K562 (cell line): ENCODE measurements around the gene SENP7. TPM values are rescaled to one million over a fixed set of nuclear protein-coding genes. Genes with fewer than 3 reads are reported as not detected.
A peak's percentile ranks its signal among the peaks of the same experiment; 100 is the strongest.

Experiments used
- BCL6 ChIP-seq: fragments of 250-450 bp; sonication (Bioruptor Pico); IDR thresholded peaks from 2 replicates; pipeline ENCODE4 v1.4.0; 2020
- C11orf30 ChIP-seq: fragments of 450-650 bp; IDR thresholded peaks from 2 replicates; pipeline ENCODE4 v1.6.1; 2016; ENCODE audit warnings: low read depth, mild to moderate bottlenecking
- CBFA2T2 ChIP-seq: fragments of 450-650 bp; conservative IDR thresholded peaks from 2 replicates; pipeline ENCODE4 v1.6.1; 2017; ENCODE audit warnings: mild to moderate bottlenecking
- CEBPB ChIP-seq: fragments of 450-650 bp; IDR thresholded peaks from 2 replicates; pipeline ENCODE4 v1.6.1; 2016; ENCODE audit warnings: missing genetic modification characterization, missing compliant biosample characterization
- CREM ChIP-seq: IDR thresholded peaks from 2 replicates; pipeline ENCODE4 v1.6.1; 2014; ENCODE audit warnings: antibody characterized with exemption, low read depth
- FOXJ3 ChIP-seq: sonication (generic); formaldehyde crosslinking; IDR thresholded peaks from 2 replicates; pipeline ENCODE4 v1.4.0; 2020; ENCODE audit warnings: mild to moderate bottlenecking, missing genetic modification reagents
- HMG20A ChIP-seq: fragments of 450-650 bp; formaldehyde crosslinking; conservative IDR thresholded peaks from 2 replicates; pipeline ENCODE4 v1.4.0; 2020; ENCODE audit warnings: mild to moderate bottlenecking, mixed read lengths
- MAFK ChIP-seq: IDR thresholded peaks from 2 replicates; pipeline ENCODE4 v1.6.1; 2011; ENCODE audit warnings: low read length, improper control_type of control experiment
- MTA2 ChIP-seq: fragments of 450-650 bp; IDR thresholded peaks from 2 replicates; pipeline ENCODE4 v1.6.1; 2016; ENCODE audit warnings: low read depth
- NONO ChIP-seq, 2 experiments: fragments of 200-400 bp in 1 of 2; fragments of 450-650 bp in 1 of 2; formaldehyde crosslinking in 1 of 2; IDR thresholded peaks; 2 replicates each; pipeline ENCODE4 v1.6.1; 2017; ENCODE audit warnings: low read depth in 2 of 2, mild to moderate bottlenecking in 2 of 2, moderate library complexity in 2 of 2, low read length in 1 of 2
- PKNOX1 ChIP-seq: fragments of 450-650 bp; IDR thresholded peaks from 2 replicates; pipeline ENCODE4 v1.6.1; 2016
- PML ChIP-seq: IDR thresholded peaks from 2 replicates; pipeline ENCODE4 v1.6.1; 2012; ENCODE audit warnings: low read length, inconsistent platforms
- POLR2AphosphoS5 ChIP-seq: IDR thresholded peaks from 2 replicates; pipeline ENCODE4 v1.6.1; 2011; ENCODE audit warnings: mild to moderate bottlenecking, low read depth, low read length, moderate library complexity; ENCODE audit not compliant: control insufficient read depth, insufficient read depth
- RHOXF2B ChIP-seq: fragments of 250-450 bp; sonication (Bioruptor Pico); conservative IDR thresholded peaks from 2 replicates; pipeline ENCODE4 v1.5.1; 2021
- RREB1 ChIP-seq: fragments of 250-450 bp; sonication (Bioruptor Pico); IDR thresholded peaks from 2 replicates; pipeline ENCODE4 v1.4.0; 2020
- SIRT6 ChIP-seq: IDR thresholded peaks from one replicate; pipeline ENCODE4 v1.6.1; 2012; ENCODE audit warnings: low read depth, mild to moderate bottlenecking, control low read depth, inconsistent platforms, low read length, moderate library complexity
- SNIP1 ChIP-seq: fragments of 450-650 bp; IDR thresholded peaks from 2 replicates; pipeline ENCODE4 v1.7.1; 2017; ENCODE audit warnings: low read depth, mild to moderate bottlenecking
- SOX6 ChIP-seq: fragments of 450-650 bp; IDR thresholded peaks from 2 replicates; pipeline ENCODE4 v1.6.1; 2014; ENCODE audit warnings: mild to moderate bottlenecking
- TCF3 ChIP-seq: sonication (generic); formaldehyde crosslinking; IDR thresholded peaks from 2 replicates; pipeline ENCODE4 v1.4.0; 2020; ENCODE audit warnings: mild to moderate bottlenecking, missing genetic modification reagents
- TEAD4 ChIP-seq, 2 experiments: sonication (generic) in 1 of 2; formaldehyde crosslinking in 1 of 2; IDR thresholded peaks; 2 replicates each; pipeline versions ENCODE4 v1.6.1 to v1.8.0; 2012 to 2022; ENCODE audit warnings: borderline replicate concordance in 1 of 2, inconsistent platforms in 1 of 2, low read length in 1 of 2, mild to moderate bottlenecking in 1 of 2, missing genetic modification reagents in 1 of 2
- TRIM24 ChIP-seq, 2 experiments: fragments of 450-650 bp; IDR thresholded peaks; 2 replicates each; pipeline ENCODE4 v1.6.1; 2016
- ZNF24 ChIP-seq: fragments of 450-650 bp; IDR thresholded peaks from 2 replicates; pipeline ENCODE4 v1.6.1; 2016
- ZNF316 ChIP-seq: fragments of 450-650 bp; IDR thresholded peaks from 2 replicates; pipeline ENCODE4 v1.6.1; 2016
- ZNF77 ChIP-seq: fragments of 250-450 bp; sonication (Bioruptor Pico); IDR thresholded peaks from 2 replicates; pipeline ENCODE4 v1.5.0; 2020
- ZNF778 ChIP-seq: fragments of 450-650 bp; formaldehyde crosslinking; IDR thresholded peaks from 2 replicates; pipeline ENCODE4 v1.4.0; 2020; ENCODE audit warnings: mild to moderate bottlenecking, moderate library complexity
- polyA plus RNA-seq, 8 experiments: library from polyadenylated mRNA; depleted of rRNA in 4 of 8; stranded (reverse) in 5 of 8; unstranded in 3 of 8; fragments of >200 nt; fragmentation: Nextera tagmentation in 2 of 8; fragmentation: Illumina TruSeq in 1 of 8; extraction: Ambion mirVana in 2 of 8; extraction: Trizol in 1 of 8; gene quantifications; 2 replicates each; pipeline versions ENCODE4 v1.2.1 to v1.2.3, GENCODE V29; 2011 to 2014; ENCODE audit warnings: inconsistent platforms in 1 of 8, missing spikeins in 1 of 8
- total RNA-seq, 7 experiments: library from RNA; depleted of rRNA in 6 of 7; stranded (reverse); fragments of >200 nt in 6 of 7; fragmentation: Illumina TruSeq in 2 of 7; extraction: Trizol in 2 of 7; gene quantifications; 2 replicates each; pipeline versions ENCODE4 v1.2.1 to v1.2.3, GENCODE V29; 2011 to 2021; ENCODE audit warnings: low replicate concordance in 1 of 7

The SENP7 gene
- total and polyA plus RNA-seq, 9 of the 15 experiments (the other 6 are each of a cell fraction or from before 2014, with no cell fraction given): 4.1 to 21.9 (median 10.7) TPM

- peak; percentile 56; the same call in 1 of the 2 replicates for TF ChIP-seq MAFK
- no peak for TF ChIP-seq ZNF24
- peak; percentile 82 for TF ChIP-seq C11orf30
- no peak for TF ChIP-seq ZNF77 (CRISPR knock-in tag)
- TF ChIP-seq PML: peak; percentile 61
- no peak for TF ChIP-seq ZNF778 (CRISPR knock-in tag)
- TF ChIP-seq PKNOX1: peak; percentile 64; the same call in 1 of the 2 replicates
- peak; percentile 71 for TF ChIP-seq MTA2
- TF ChIP-seq TCF3 (CRISPR knock-in tag): peak; percentile 86
- peak; percentile 59; the same call in 1 of the 2 replicates for TF ChIP-seq POLR2AphosphoS5
- TF ChIP-seq ZNF316: peak; percentile 84
- TF ChIP-seq RREB1 (CRISPR knock-in tag): no peak
- no peak for TF ChIP-seq SNIP1
- TF ChIP-seq RHOXF2B: no peak
- TF ChIP-seq CEBPB (tag): peak; percentile 63
- peak; percentile 89 for TF ChIP-seq TEAD4 (IDR thresholded peaks at IDR 0.05; ENCODE audit: low read length)
- TF ChIP-seq TEAD4 (CRISPR knock-in tag; IDR thresholded peaks at IDR 0.05; ENCODE audit: borderline replicate concordance): no peak
- TF ChIP-seq BCL6 (CRISPR knock-in tag): no peak
- TF ChIP-seq SOX6: no peak
- TF ChIP-seq TRIM24 (IDR thresholded peaks at IDR 0.05): peak in 1 of 2 experiments; percentile 37; a peak in 1 of 4 replicates
- TF ChIP-seq SIRT6: no peak
- TF ChIP-seq NONO (IDR thresholded peaks at IDR 0.05; ENCODE audit: low read depth in 2 of 2, low read length in 1 of 2): no peak
- peak; percentile 74 for TF ChIP-seq CBFA2T2
- TF ChIP-seq CREM: no peak
- no peak for TF ChIP-seq FOXJ3 (CRISPR knock-in tag)
- TF ChIP-seq HMG20A (CRISPR knock-in tag): no peak
Observed at GRCh38 chr3:101325393-101326134, 187.4 kb downstream of the SENP7 start (continued).
